A673 (cell line): Measurements from ENCODE around the gene SLCO3A1. TPM values are rescaled to one million over a fixed set of nuclear protein-coding genes. Genes with fewer than 3 reads are reported as not detected.

Experiments
- BruUV-seq: library from RNA; stranded (reverse); fragments of 400-500 nt; replicated peaks from 2 replicates; lab custom pipeline; 2021; lab: Mats Ljungman, UMichigan
- CTCF ChIA-PET: fragments of 300-600 bp; sonication (Branson Sonifier 250); formaldehyde crosslinking; loops from one replicate; lab custom pipeline; 2022; ENCODE audit warnings: antibody characterized with exemption; lab: Charles Lee
- POLR2A ChIA-PET: fragments of 300-600 bp; sonication (Branson Sonifier 250); formaldehyde crosslinking; loops from one replicate; lab custom pipeline; 2022; ENCODE audit warnings: antibody characterized with exemption; ENCODE audit not compliant: low non-redundant PET; lab: Charles Lee
- DNase-seq: peaks from one replicate; pipeline ENCODE4 v3.0.0-alpha.2; 2015; ENCODE audit warnings: low spot score
- H3K27ac ChIP-seq: fragments of 200-600 bp; sonication (generic); 2 replicates; pipeline ENCODE4 v1.5.1; 2016; ENCODE audit warnings: mixed run types, low read depth, mild to moderate bottlenecking, mixed read lengths, antibody characterized with exemption, low read length; ENCODE audit not compliant: poor library complexity, severe bottlenecking
- H3K27me3 ChIP-seq: fragments of 200-600 bp; sonication (generic); replicated peaks from 2 replicates; pipeline ENCODE4 v1.6.1; 2017; ENCODE audit warnings: mixed run types, low read depth, mild to moderate bottlenecking, mixed read lengths, antibody characterized with exemption, low read length; ENCODE audit not compliant: insufficient read depth, poor library complexity
- H3K36me3 ChIP-seq: fragments of 200-600 bp; sonication (generic); 2 replicates; pipeline ENCODE4 v1.6.1; 2016; ENCODE audit warnings: mixed run types, mild to moderate bottlenecking, mixed read lengths, antibody characterized with exemption, low read length; ENCODE audit not compliant: insufficient read depth, poor library complexity, severe bottlenecking
- H3K4me1 ChIP-seq: fragments of 200-600 bp; sonication (generic); 2 replicates; pipeline ENCODE4 v1.6.1; 2017; ENCODE audit warnings: mixed run types, mild to moderate bottlenecking, mixed read lengths, antibody characterized with exemption, low read length; ENCODE audit not compliant: insufficient read depth, poor library complexity, severe bottlenecking
- H3K4me3 ChIP-seq: fragments of 200-600 bp; sonication (generic); 2 replicates; pipeline ENCODE4 v1.5.1; 2016; ENCODE audit warnings: low read depth, mixed run types, mild to moderate bottlenecking, mixed read lengths, low read length; ENCODE audit not compliant: poor library complexity, severe bottlenecking
- H3K9me3 ChIP-seq: fragments of 200-600 bp; sonication (generic); 2 replicates; pipeline ENCODE4 v1.6.1; 2016; ENCODE audit warnings: mixed run types, low read depth, mild to moderate bottlenecking, mixed read lengths, antibody characterized with exemption, low read length; ENCODE audit not compliant: poor library complexity, severe bottlenecking
- CTCF ChIP-seq: fragments of 300-800, 200-600 bp; sonication (generic); conservative IDR thresholded peaks from 2 replicates; pipeline ENCODE4 v1.5.1; 2017; ENCODE audit warnings: low read depth, mild to moderate bottlenecking, antibody characterized with exemption, low read length, moderate library complexity, mixed read lengths
- EZH2 ChIP-seq: fragments of 200-600 bp; sonication (generic); IDR thresholded peaks from 2 replicates; pipeline ENCODE4 v1.6.1; 2017; ENCODE audit warnings: borderline replicate concordance, low read depth, mild to moderate bottlenecking, mixed read lengths, antibody characterized with exemption, low read length; ENCODE audit not compliant: poor library complexity, severe bottlenecking
- intact Hi-C: fragments of 100-400 bp; cut with micrococcal nuclease; formaldehyde crosslinking; loops from one replicate; pipeline ENCODE4 v1.10.0; 2022; ENCODE audit not compliant: unreplicated experiment
- total RNA-seq: library from RNA; stranded (reverse); gene quantifications from 2 replicates; pipeline ENCODE4 v1.2.3, GENCODE V29; 2021

SLCO3A1 gene
- total RNA-seq, 1 experiment from 2014 or later: 16.6 TPM

GRCh38 chr15:92035551-92035950 lies 182.0 kb downstream of the SLCO3A1 start:
- Histone ChIP-seq H3K27ac (no peak overlapping the region), H3K4me3 (no peak overlapping the region), H3K9me3 (no peaks in the 10 kb centered on the region), H3K36me3 (no peaks in the 10 kb centered on the region), H3K4me1 (no peaks in the 10 kb centered on the region), H3K27me3 (no peaks in the 10 kb centered on the region)
- POLR2A ChIA-PET: no interaction called here
- CTCF ChIA-PET: no interaction called here
- BruUV-seq: no TSS peak
- TF ChIP-seq EZH2 (no peak), CTCF (no peak)
- intact Hi-C loops: loop anchor here (10.0 kb wide), 1 partner anchor 61 kb away; no protein-coding TSS in a partner anchor
- DNase-seq: no peak

- intact Hi-C loops: loop anchor here (10.0 kb wide), 1 partner anchor 61 kb away; no protein-coding TSS in a partner anchor
- CTCF ChIA-PET: no interaction called here
- no peaks in the 10 kb centered on the region for H3K27me3 ChIP-seq
- no peaks in the 10 kb centered on the region for H3K4me1 ChIP-seq
- BruUV-seq: no TSS peak
- no peak overlapping the region for H3K4me3 ChIP-seq
- H3K9me3 ChIP-seq: no peaks in the 10 kb centered on the region
- H3K27ac ChIP-seq: no peak overlapping the region
- POLR2A ChIA-PET: no interaction called here
- DNase-seq: no peak
- H3K36me3 ChIP-seq: no peaks in the 10 kb centered on the region
- TF ChIP-seq CTCF (no peak), EZH2 (no peak)
Measured at GRCh38 chr15:92035961-92036360, 182.5 kb downstream of the SLCO3A1 start.

- H3K9me3 ChIP-seq: no peaks in the 10 kb centered on the region
- no peaks in the 10 kb centered on the region for H3K27me3 ChIP-seq
- DNase-seq: no peak
- no peak overlapping the region for H3K27ac ChIP-seq
- no peaks in the 10 kb centered on the region for H3K4me1 ChIP-seq
- no peak for TF ChIP-seq EZH2
- no peak for TF ChIP-seq CTCF
- H3K36me3 ChIP-seq: no peaks in the 10 kb centered on the region
- BruUV-seq: no TSS peak
- CTCF ChIA-PET: no interaction called here
- POLR2A ChIA-PET: interaction anchor here (0.8 kb wide), 1 partner anchor 353 kb away, joined by 3 read pairs; no protein-coding TSS in a partner anchor
- intact Hi-C loops: loop anchor here (10.0 kb wide), 1 partner anchor 63 kb away; no protein-coding TSS in a partner anchor
- no peak overlapping the region for H3K4me3 ChIP-seq
Measured at GRCh38 chr15:92037491-92037890, 184.0 kb downstream of the SLCO3A1 start.
